DMS53 (cell line): Measurements from ENCODE around the gene CENPU.

ENCODE experiments used
- DNase-seq: peaks from one replicate; lab custom pipeline; 2025; lab: John Stamatoyannopoulos, UW

The CENPU gene

DNA sequence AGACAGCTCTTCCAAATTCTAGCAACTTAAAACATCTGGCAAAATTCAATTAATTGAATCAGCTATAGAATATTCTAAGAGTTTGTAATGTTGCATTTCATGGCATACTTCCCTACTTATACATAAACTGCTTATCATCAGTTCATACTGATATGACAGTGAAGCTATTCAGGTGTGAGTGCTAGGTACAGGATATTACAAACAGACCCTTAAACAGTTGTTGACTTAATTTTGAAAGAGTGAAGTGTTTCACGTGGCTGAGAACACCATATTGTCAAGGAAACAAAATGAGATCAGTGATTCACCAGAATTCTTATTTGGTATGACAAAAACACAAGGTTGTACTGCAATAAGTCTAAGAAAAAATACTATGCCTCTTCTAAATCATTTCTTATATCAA is 27.4 kb downstream of the CENPU start:
- DNase-seq = no peak

- DNase-seq = no peak
Observed at GRCh38 chr4:184705692-184706091, 28.2 kb downstream of the CENPU start.

GRCh38 chr4:184702114-184702513 is 31.8 kb downstream of the CENPU start:
- no peak for DNase-seq

DNA sequence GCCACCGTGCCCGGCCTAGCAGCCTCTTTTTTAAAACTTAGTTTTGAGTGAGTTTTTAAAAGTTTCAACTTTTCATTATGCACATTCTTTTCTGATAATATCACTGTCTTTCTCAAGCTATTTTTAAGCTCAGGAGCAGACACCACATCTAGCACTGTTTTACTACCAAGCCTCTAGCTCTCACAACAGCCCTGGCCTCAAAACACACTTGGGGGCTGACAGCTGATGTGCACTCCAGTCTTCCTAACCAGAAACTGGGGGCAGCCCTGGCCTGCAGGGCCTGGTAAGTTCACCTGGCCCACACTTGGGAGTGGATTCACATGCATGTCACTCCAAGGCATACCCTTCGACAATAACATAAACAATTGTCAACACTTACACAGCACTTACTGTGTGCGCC is 34.0 kb downstream of the CENPU start:
- DNase-seq = no peak

DNA sequence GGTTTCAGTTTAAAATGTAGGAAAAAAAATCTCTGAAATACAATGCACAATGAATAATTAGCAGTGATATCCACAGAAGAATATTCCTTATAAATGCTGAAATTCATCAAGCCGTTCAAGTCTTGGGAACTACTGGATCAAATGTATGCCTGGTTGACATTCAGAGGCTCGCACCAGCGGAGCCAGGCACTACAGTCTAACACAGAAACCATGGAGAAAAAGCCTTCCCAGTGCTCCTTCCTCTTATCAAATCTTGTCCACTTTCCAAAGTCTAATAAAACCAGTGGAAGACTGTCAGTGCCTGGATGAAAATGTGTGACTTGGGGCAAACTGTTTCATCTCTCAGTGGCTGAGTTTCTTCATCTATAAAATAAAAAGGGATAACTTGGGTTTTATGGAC is 35.9 kb downstream of the CENPU start:
- no peak for DNase-seq

DNA sequence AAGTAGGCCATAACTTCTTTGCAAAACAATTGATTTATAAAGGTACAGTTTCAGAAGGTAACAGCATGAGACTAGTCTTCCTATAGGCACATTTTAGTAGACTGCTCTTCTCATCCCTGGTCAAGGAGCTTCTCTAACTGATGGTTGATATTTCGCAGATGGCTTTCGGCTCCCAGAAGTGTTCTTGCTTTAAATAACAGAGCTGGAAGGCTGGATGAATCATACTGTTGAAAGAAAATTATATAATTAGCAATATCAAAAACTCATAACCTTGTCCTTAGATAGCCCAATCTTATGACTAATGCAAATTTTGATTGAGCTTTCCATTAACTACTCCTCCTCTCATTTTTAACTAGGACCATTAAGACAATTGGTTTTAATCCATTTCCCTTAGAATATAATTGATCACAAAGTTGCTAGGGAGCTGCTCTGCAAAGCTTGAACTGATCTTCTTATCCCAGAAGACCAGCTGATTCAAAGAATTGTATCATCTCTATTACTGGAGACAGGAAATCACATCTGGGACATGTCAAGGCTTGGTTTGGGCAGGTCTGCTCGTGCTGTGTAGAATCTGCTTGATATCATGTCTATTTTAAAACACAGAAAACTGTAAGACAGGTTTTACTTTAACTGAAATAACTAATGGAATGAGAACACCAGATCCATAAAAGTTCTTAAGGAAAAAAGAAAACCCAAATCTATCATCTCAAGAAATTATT is 38.6 kb downstream of the CENPU start:
- no peak for DNase-seq

DNA sequence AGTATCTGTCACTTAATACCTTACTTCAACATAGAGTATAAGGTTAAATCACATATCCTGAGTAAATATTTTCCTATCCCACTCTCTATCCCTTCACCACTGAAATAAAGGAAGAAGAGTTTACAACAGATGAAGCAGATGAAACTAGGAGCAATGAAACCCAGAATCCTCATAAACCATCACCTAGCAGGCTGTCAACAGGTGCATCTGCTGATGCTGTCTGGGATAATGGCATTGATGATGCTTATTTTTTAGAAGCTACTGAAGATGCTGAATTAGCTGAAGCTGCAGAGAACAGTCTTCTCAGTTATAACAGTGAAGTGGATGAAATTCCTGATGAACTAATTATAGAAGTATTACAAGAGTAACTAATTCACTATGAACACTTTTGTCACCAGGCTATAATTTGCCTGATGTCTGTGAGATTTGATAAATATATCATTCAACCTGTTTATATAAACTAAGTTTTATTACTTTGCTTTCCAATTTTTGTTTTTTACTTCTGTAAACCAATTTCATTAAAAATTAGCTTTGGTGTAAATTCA is 39.4 kb downstream of the CENPU start:
- DNase-seq = no peak

- DNase-seq = no peak
Observed at GRCh38 chr4:184693056-184693455, 40.8 kb downstream of the CENPU start.

GRCh38 chr4:184689681-184690080 is 44.2 kb downstream of the CENPU start:
- no peak for DNase-seq

DNA sequence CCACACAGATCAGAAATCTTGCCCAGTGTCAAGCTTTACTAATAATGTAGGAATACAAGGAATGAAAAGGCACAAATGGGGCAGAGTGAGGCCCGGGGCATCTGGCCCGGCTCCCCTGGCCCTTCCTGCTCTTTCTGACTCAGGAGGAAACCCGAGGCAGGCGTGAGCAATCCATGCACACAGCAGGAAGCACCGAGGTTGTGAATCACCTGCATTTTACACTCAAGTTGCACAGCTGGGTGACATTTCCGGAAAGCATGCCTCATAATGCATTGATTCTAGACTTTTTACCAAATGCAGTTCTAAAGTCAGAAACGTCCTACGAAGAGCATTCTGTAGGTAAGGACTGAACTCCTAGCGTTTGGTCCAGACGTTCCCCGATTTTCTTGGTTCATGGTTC is 45.4 kb downstream of the CENPU start:
- peak; percentile 67 for DNase-seq

GRCh38 chr4:184688005-184688404 is 45.9 kb downstream of the CENPU start:
- DNase-seq = no peak

GRCh38 chr4:184684491-184685189 is 49.3 kb downstream of the CENPU start:
- no peak for DNase-seq

- no peak for DNase-seq
Observed at GRCh38 chr4:184681916-184682315, 52.0 kb downstream of the CENPU start.

- no peak for DNase-seq
Observed at GRCh38 chr4:184680698-184681097, 53.2 kb downstream of the CENPU start.

- no peak for DNase-seq
Observed at GRCh38 chr4:184675821-184676492, 57.9 kb downstream of the CENPU start.

GRCh38 chr4:184675018-184675417 is 58.9 kb downstream of the CENPU start:
- no peak for DNase-seq

DNA sequence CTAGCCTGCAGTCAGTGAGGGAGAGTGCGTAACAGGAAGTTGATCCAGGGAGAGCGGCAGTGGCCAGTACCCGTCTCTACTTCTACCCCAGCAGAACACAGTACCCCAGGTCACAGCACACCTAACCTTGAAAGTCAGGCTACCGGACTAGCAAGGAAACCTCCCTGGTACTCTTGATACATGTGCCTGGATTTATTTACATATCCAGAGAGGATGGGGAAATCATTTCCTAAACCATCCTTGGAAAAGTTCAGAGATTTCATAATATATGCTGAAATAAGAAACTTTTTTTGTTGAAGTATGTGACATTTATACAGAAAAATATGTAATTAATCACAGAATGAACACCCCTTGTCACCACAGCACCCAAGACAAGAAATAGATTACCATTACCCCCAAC is 59.9 kb downstream of the CENPU start:
- DNase-seq = no peak

DNA sequence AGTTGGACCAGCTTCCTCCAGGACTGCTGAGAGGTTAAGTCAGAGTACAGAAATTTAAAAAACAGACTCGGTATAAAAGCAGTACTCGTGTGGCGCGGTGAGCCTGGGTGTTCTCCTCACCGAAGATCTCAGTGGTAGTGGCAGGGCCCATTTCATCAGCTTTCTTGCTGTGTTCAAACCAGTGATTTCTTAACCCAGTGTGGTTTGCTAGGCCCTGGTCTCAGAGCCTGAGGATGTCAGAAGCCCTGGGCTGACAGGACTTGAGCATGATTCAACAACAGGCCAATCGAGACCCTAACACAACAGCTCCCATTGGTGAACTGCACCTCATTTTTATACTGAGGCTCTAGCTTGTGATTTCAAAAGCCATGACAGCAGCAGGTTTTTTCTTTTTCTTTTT is 61.2 kb downstream of the CENPU start:
- DNase-seq = no peak

GRCh38 chr4:184671101-184671500 is 62.8 kb downstream of the CENPU start:
- no peak for DNase-seq

- no peak for DNase-seq
Observed at GRCh38 chr4:184669251-184669650, 64.6 kb downstream of the CENPU start.

DNA sequence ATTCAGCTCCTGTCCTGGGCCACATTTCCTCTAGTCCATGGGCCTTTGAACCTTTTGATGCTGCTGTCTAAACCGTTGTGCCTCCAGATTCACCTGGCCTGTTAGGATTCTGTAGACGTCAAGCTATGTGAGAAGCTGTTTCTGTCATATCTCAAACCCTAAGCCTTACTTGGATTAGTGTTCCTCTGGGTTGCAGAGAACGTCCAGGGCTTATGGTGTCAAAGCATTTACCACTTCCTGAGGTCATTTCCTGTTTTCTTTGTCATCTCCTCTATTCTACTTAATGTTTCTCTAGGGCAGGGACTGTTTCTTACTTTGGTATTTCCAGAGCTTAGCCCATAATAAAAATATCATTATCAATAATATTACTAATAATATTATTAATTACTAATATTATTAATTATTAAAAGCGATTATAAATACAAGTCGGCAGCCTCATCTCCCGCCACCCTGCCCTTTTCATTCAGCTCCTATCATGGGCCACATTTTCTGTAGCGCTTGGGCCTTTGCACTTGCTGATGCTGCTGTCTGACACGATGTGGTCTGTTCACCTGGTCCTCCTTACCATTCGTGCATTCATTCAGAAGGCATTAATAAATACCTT is 65.3 kb downstream of the CENPU start:
- DNase-seq = no peak

DNA sequence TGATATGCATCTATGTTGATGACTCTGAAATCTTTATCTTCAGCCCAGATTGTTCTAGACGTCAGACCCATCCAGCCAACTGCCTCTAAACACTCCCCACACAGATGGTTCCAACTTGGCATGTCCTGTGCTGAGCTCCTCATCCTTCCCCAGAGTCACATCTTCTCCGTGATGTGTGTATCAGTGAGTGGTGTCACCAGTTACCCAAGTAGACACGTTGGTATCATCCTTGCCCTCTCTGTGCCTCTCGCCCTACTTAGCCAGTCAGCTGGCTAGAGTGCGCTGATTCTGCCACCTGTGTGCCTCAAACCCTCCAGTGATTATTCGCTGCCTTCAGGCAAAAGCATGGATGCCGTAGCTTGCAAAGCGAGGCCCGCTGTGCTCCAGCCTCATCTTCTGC is 65.8 kb downstream of the CENPU start:
- no peak for DNase-seq

DNA sequence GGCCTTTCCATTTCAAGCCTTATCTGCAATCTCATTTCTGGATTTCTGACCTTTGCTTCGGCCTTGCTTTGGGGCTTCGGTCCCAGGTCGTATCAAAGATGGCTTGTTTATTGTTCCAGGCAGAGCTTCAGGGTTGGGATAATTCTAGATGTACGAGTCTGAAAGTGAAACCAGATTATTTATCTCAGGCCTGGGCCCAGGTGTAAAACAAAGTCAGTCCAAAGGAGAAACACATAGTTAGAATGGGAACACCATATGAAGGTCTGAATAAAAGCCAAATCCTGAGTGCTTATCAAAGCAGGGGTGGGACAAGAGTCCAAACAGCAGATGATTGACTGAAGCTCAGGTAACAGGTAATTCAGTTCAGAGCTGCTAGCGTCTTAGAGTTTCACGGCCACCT is 67.2 kb downstream of the CENPU start:
- no peak for DNase-seq
